Activated naive CD4-positive, alpha-beta T cell treated with anti-CD3 and anti-CD28 coated beads for 36 hours (primary cell): Measurements from ENCODE around the gene MLF1. TPM values are rescaled to one million over a fixed set of nuclear protein-coding genes. Genes with fewer than 3 reads are reported as not detected.

Experiments used
- total RNA-seq, 2 experiments: library from RNA; stranded (reverse); gene quantifications; one replicate each; pipeline ENCODE4 v1.2.3, GENCODE V29; 2021

MLF1 gene
- total RNA-seq, 2 experiments from 2014 or later, result 1.2 to 1.6 TPM

Other genes with a start within 250 kb of the MLF1 start
- gene GFM1, start 73.3 kb downstream of the MLF1 start, total RNA-seq, result 10 to 100 TPM; 57.4 to 57.8 TPM
- 1 to 10 TPM; 3.7 to 4.0 TPM for gene LXN, start 101.5 kb downstream of the MLF1 start, total RNA-seq
- gene RARRES1, start 161.3 kb downstream of the MLF1 start, total RNA-seq, result not detected
- 1 to 10 TPM; 4.8 to 5.7 TPM for gene MFSD1, start 230.9 kb downstream of the MLF1 start, total RNA-seq